Measurements from ENCODE around the gene ADAM33.

Gene ADAM33

DNA sequence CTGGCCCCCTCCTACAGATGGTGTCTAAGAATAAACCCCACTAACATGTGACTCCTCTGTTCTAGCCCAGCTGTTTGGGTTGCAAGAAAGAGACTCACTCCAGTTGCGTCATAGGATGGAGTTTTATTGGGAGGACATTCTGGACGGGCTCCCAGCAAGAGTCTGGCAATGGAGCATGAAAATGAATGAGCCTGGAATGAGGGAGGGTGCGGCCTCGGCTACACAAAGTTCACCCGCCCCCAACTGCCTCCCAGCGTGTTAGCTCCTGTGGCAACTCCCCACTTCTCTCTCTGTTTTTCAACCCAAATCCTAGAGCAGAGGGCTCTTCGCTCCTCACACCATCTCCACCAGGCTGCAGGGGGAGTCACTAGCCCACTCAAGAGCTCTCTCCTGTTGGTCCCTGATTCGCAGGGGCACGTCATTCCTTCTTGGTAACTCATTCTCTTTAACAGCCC lies 5.1 kb upstream of the ADAM33 start:
- FAIRE-seq: no peak

DNA sequence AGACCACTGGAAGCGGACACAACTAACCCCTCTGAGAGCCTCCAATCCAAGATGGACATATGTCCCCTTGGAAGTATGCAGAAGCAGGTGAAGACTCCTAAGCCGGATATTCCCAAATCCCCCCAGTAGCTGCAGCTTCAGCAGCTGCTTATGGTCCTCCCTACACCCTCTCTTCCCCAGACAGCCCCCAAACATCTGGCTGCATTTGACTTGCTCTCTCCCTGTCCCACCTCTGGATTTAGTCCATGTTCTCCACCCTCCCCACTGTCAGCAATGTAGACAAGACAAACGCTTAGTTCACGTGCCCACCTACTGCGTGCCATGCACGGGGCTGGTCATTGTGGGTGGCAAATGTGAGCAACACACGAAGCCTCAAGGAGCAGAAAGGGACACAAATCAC lies 4.6 kb upstream of the ADAM33 start:
- no peak for FAIRE-seq

DNA sequence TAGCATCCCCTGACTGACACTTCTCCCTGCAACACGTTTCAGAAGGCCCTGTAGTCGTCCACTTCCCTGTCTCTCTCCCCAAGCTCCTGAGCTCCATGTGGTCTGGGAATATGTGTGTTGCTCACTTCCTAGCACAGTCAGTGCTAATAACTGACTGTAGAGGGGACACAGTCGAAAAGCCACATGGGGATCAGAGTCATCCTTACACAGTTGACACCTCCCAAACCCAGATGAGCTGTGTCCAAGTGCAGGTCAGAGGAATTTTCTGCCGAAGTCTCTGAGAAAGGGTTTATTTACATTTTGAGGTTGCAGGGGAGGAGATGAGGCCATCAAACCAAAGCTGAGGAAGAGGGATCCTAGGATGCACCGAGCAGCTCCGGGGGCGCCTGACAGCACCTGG lies 3.5 kb upstream of the ADAM33 start:
- FAIRE-seq: no peak

DNA sequence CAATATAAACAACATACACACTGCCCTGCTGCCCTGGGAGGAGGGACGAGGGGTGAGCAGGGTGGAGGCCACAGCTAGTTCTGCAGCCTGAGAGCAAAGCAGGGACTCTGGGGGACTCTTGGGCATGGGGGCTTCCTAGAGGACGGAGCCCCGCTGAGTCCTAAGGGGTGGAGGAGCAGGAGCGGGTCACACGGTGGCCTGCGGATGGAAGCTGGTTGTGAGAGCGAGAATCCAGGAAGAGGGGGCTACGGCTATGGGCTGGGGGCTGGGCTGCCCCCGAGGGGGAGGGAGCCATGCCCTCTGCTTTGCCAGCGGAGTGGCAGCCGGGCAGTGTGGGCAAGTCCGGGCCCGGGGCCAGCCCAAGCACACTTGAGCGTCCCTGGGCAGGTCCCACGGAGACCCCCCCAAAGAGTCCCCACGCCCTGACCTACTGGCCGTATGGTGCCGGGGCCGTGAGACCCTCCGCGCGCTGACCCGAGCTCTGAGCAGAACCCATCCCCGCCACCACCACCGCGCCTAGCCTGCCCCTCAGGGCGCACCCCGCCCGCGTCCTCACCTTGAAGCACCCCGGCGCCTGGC lies 369 bp downstream of the ADAM33 start:
- FAIRE-seq: no peak

DNA sequence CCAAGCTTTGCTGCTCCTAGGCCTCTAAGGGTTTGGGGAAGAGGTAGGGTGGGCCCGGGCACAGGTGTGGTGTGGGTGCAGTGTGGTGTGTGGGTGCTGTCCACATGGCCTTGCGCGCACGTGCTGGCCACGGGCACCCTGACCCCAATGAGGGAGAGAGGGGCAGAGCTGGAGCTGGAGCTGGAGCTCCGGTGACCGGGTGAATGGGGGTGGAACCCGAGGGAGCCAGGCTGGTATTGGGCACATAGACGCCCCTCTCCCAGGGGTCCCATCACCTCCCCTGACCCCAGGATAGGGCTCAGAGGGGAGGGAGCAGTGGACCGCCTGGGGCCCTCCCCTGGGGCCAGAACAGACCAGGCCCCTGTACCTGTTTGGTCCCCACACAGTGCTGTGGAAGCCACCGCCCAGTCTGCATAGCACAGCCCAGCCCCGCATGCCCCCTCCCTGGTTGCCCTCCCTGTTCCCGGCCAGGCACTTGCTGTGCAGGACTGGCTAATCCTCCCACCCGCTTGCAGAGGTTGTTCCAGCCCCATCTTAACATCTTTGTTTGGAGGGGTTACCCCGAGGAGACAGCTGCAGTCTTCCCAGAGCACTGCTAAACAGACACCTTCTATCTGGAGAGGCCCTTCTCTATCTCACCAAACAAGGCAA lies 984 bp downstream of the ADAM33 start:
- FAIRE-seq: no peak

DNA sequence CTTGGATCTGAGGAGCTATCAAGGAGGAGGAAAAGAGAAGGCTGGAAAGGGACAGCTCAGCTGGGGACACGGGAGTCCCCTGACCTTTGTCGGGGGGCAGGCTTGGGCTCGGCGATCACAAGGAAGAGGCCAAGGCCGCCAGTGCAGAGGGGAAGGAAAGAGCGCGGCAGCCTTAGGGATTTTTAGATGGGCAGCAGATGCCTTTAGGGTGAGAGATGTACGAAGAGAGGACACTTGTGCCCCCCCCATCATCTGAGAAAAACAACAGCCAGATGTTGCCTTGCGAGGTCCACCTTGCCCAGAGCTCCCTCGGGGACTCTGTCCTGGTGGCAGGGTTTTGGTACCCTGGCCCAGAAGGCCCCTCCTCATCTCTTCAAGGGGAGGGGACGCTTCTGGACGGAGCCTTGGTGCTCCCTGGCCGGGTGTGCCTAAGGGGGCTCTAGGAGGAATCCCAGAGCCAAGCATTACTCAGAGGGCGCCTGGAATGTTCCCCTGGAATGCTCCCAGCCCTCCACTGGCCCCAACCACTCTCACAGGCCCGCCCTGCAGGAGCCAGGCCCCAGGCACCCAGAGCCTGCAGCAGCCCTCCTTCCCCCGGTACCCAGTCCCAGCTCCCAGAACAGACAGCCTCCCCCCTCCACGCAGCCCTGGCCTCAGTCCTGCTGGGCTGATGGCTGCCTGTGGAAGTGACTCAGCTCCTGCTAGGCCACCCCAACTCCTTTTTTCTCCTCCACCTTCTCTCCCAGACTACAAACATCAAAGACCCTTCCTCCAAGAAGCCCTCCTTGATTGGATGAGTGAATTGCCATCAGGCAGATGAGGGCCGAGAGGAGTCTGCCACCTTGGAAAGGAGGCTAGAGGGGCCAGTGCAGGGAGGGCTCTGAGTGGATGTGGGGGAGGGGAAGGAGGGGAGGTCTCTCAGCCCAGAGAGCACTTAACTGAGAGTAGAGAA lies 1.8 kb downstream of the ADAM33 start:
- FAIRE-seq: no peak

DNA sequence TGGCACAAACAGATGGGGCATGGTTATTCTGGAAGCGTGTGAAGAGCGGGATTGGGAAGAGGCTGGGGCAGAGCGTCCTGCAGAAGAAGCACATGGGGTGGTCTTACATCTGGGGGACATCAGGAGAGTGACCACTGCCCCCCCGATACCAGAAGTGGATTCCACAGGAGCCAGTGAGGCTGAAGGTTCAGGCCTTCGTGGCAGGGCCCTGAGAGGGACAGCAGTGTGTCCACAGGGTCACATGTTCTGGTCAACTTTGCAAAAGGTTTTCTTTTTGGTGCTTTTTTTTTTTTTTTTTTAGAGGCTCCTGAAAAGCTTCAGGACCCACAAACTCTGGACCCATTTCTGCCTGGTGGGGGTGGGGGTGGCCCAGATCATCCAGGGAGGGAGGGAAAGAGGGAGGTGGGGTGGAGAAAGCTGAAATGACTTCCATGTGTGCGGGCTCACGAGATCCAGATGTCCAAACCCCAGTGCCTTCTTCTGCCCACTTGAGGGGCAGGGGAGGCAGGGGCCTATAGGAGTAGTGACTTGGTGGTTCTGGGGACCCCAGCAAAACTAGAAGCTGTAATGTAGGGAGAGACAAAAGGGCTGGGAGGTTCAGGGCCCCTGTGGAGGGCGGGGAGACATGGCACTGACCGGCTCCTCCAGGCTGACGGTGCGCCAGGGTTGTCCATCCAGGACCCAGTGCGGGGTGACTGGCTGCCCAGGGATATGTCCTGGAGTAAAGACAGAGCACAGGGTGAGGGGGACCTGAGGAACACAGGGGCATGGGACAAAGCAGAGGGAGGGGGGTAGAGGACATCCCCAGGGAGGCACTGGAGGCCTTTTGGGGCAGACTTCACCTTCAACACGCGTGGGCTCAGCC lies 2.7 kb downstream of the ADAM33 start:
- no peak for FAIRE-seq

DNA sequence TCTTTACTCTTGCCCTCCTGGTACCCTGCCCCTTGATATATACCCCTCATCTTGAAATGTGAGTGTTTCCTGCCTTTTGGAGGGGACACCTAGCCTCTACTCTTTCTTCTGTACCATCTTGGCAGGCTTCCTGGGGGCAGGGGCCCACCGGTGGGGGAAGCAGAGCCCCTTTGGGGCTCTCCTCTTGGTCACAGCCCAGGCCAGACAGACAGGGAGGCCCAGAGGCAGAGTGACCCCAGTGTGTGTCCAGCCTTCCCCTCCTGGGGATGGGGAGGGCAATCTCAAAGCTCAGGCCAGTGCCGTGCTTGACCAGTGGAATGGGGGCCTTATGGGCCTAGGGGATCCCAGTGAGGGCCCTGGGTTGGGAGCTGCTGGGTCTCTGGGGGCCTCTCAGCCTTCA lies 3.6 kb downstream of the ADAM33 start:
- FAIRE-seq: no peak

DNA sequence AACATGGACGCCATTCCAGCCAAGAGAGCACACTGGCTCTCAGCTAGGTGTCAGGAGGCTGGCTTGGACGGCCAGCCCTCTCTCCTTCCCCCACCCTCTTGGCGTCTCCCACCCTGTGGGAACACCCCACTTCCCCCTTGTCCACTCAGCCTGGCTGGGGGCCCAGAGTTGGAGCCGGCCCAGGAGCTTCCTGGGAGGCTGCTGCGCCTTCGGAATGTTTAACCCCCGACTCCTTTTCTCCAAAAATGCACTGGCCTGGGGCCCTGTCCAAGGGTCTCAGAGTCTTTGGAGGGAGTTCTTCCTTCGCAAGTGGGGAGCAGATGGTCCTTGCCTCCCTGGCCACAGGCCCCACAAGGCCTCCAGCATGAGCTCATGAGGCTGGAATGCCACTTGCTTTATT lies 4.1 kb downstream of the ADAM33 start:
- FAIRE-seq: no peak

DNA sequence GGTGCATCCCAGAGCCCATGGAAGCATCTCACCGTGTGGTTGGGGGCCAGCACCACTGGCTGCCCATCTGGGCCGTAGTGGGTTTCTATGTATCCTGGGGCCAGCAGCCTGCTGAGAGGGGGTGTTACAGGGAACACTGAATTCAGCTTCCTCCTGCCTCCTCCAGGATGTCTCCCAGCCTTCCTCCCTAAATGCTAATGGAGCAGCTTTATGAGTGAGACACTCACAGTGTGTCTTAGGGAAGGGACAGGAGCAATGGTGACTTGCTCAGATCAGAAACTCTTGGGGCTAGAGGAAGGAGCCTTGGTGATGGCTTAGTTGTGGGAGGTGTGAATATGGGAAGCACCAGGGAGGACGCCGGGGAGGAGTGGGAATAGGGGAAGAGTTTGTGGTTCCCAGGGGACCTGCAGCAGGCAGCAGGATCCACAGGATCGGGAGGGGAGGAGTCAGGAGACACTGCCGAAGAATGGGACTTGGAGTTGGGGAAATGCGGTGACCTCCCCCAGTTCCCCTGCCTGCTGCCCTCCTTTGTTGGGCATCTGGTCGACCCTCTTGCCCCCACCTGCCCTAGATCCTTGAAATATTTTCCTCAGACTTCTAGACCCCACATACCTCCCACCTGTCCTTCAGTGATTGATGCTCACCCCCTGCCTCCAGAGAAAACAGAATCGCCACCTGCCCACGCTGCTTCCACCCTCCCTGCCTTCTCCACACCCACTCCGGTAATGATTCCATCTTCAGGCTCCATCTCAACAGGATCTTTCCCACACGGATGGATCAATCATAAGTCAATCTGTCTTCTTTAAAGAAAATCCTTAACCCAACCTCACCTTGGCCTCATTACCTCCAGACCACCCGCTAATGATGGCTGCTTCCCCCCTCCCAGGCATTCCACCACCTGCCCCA lies 6.6 kb downstream of the ADAM33 start:
- no peak for FAIRE-seq

DNA sequence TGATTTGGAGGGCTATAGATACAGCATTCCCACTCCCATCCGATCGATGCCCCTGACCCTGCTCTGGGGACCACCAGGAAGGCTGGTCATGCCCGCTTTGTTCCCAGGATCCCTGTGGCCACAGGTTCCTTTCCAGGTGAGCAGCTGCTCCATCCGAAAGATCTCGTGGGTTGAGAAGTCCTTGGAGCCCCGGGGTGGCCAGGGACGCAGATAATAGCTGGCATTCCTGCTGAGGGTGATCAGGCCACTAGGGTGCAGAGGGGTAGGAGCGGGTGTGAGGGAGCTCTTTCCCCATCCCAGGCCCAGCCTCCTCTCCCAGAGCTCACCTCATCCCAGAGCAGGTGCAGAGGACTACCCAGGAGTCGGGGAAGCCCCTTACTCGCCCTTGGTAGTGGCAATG lies 7.4 kb downstream of the ADAM33 start:
- no peak for FAIRE-seq

DNA sequence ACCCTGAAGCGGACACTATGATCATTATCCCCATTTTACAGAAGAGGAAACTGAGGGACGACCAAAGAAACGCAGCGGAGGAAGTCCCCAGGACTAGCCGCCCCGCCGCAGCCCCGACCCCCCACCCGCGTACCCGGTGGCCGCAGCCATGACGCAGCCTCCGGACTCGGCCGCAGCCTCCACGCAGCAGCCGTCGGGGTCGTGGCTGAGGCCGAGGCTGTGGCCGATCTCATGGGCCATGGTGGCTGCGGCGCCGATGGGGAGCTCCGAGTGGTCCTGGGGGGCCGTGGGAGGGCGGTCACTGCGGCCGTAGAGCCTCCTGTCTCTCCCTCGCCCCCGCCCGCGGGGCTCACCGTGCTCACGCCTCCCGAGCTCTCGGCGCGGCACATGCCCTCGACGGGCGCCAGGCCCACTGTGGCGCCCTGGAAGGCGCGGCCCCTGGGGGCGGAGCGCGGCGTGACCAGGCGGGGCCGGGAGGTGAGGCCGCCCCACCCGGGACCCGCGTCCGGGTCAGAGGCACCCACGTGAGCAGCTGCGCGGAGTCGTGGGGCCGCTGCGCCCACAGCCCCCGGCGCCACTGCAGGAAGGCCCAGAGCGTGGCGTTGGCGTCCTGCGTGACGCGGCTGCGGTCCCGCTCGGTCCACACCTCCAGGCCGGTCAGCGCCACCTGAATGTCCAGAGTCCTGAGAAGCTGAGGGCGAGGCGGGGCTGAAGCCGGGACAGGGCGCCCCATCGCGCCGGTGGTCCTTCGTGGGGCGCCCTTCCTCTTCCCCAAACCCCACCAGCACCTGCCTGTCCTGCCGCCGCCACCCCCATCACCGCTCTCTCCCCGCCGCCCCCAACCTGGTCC lies 8.4 kb downstream of the ADAM33 start:
- FAIRE-seq: no peak

DNA sequence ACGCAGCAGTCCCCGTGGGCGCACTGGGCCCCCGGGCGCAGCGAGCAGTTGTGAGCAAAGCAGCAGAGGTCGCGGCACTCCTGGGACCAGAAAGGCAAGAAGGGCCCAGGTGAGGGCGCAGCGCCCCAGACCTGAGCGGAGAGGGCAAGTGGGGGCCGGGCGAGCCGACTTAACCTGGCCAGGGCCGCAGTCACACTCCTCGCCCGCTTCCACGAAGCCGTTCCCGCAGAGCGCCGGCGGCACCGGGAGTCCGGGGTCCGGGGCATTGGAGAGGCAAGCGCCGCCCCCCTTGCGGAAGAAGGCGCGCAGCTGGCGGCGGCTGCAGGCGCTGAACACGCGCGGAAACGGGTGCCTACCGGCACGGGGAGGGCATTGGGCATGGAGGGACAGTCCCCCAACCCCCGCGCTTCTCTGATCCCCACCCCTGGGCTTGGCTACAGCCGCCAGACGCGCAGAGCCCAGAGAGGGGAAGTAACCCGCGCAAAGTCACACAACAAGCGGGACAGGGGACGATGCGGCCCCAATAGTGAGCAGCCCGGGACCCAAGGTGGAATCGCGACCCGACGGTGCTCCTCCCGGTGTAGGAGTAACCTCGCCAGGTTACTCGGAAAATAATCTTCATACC lies 9.2 kb downstream of the ADAM33 start:
- FAIRE-seq: no peak

DNA sequence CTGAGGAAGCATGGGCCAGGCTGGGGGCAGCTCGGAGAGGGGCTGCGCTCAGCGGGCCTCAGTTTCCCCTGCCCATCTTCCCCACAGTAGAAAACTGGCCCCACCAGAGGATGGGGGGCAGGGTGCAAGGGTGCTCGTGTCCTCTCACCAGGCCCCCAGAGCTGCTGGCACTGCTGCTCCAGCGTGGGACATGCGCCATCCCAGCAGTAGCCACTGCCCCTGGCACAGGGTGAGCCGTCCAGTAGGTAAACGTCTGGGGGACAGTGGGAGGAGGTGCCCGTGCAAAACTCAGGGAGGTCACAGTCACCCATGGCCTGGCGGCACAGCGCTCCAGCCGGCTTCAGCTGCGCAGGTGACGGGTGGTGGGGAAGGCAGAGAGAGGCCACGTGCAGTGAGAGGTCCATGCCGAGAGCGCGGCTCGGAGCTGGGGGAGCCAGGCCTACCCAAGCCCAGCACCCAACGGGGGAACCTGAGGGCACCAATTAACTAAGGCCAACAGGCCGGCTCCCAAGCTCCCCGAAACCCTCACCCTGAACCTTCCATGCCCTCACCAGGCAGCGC lies 9.7 kb downstream of the ADAM33 start:
- FAIRE-seq: no peak

DNA sequence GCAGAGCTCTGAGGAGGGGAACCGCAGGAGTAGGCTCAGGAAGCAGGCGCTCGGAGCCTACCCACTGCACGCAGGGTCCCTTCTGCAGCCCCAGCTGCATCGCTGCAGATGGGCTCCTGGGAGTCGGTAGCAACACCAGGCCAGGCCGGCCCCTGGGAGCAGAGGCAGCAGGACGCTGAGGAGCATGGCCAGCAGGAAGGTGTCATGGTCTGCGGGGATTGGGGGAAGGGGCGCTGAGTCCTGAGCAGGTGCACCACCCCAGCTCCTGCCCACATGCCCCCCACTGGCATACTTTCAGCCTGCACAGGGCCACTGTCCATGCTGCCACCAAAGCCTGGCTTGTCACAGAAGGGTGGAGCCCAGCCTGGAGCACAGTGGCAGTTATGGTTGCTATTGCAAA lies 10.9 kb downstream of the ADAM33 start:
- FAIRE-seq: no peak

DNA sequence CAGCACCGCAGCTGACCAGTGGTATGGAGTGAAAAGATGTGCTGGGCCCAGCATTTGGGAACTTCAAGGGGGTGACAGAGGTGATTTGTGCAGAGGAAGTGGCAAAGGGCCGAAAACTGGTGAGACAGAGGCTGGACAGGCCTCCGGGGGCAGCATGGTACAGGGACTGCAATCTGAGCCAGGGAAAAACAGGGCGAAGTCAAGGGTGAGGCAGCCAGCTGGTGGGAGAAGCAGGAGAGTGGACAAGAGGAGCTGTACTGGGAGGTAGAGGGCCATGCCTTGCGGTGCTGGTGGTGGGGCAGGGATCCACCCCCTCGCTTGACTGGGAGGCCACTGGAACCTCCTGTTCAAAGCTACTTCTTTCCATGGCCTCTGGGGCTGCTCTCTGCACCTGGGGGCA lies 11.3 kb downstream of the ADAM33 start:
- no peak for FAIRE-seq

DNA sequence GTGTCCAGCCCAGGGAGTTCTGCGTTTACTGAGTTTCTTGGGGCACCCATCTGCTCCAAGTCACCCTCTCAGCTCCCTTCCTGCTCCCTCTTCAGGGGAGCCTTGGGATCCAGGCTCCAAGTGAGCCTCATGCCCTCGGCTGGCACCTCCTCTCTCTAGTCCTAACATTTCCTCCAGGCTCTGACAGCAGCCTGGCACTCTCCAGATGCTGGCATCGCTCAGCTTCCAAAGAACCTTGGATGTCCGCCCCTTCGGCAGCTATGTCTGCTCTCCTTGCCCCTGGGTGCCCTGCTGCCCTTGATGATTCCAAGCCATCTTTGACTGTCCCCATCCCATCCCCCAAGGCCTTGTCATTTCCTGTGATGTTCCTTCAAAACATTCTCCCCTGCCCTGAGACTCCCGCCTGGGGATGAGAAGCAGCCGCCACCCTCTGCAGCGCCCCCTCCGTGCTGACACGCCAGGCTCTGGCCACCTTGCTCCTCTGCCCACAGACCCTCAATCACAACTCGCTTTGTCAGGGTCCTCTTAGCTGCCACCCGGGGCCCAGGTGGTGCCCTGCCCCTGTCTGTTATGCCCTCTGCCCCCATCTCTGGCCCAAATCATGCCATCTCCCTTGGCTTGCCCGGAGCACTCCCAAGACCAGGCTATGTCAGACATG lies 12.0 kb downstream of the ADAM33 start:
- FAIRE-seq: no peak

DNA sequence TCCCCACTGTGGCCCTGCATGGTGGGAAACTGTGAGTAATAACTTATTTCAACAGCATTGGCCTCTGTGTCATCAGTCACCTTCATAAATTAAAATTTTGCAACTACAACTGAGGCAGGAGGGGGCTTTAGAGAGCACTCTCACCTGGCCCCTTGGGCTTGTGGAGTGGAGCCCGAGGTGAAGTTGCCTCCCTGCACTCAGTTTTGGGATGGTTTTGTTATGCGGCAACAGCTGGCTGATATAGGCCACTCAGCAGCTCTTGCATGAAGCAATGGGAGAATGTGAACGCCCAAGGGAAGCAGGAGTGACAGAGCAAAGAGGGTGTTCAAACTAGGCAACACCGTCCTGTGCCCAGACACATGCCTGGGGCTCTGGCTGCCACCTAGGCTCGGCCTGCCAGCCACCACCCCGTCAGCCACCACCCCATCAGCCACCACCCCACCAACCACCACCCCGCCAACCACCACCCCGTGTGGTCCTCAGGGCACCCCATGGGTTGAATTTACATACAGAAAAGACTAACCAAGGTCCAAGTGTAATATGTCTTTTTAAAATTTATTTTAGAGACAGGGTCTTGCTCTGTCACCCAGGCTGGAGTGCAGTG lies 14.3 kb downstream of the ADAM33 start:
- no peak for FAIRE-seq

DNA sequence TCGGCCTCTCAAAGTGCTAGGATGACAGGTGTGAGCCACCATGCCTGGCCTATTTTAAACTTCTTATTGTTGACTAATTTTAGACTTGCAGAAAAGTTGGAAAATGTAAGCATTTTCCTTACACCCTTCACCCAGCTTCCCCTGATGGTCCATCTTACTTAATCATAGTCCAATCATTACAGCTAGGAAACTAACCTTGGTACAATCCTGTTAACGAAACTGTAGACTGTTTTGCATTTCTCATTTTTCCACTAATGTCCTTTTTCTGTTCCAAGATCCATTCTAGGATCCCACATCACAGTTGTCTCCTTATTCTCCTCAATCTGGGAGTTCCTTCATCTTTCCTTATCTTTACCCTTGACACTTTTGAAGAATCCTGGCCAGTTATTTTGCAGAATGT lies 18.0 kb downstream of the ADAM33 start:
- FAIRE-seq: no peak
